Vagina (tissue), 2 donors: Measurements from ENCODE around the gene PKN2.

Experiments used
- CTCF ChIP-seq, 3 experiments: fragments of 450-650 bp in 2 of 3; fragments of 200-600 bp in 1 of 3; sonication (generic) in 1 of 3; IDR thresholded peaks; one replicate each; pipeline ENCODE4 v1.5.1; 2017 to 2019; ENCODE audit warnings: antibody characterized with exemption in 3 of 3, mild to moderate bottlenecking in 2 of 3, moderate library complexity in 2 of 3
- POLR2A ChIP-seq, 2 donors: fragments of 450-650 bp; IDR thresholded peaks; one replicate each; pipeline ENCODE4 v1.6.1; 2017; ENCODE audit warnings: antibody characterized with exemption in 2 of 2, mild to moderate bottlenecking in 2 of 2, moderate library complexity in 2 of 2

GRCh38 chr1:88867743-88868521 is 183.9 kb downstream of the PKN2 start:
- TF ChIP-seq POLR2A (IDR thresholded peaks at IDR 0.05) (no peak), CTCF (IDR thresholded peaks at IDR 0.05) (no peak)
